Right kidney (tissue), 1 donor: ENCODE measurements around the gene PPP1R13B.
"Not testable (repeated sequence)": the region's sequence is repeated elsewhere in the genome, so short reads cannot be mapped to it uniquely, and the experiment has no call there.

Source experiments
- DNase-seq: peaks from one replicate; pipeline ENCODE4 v3.0.0-alpha.2; 2016

The PPP1R13B gene

DNA sequence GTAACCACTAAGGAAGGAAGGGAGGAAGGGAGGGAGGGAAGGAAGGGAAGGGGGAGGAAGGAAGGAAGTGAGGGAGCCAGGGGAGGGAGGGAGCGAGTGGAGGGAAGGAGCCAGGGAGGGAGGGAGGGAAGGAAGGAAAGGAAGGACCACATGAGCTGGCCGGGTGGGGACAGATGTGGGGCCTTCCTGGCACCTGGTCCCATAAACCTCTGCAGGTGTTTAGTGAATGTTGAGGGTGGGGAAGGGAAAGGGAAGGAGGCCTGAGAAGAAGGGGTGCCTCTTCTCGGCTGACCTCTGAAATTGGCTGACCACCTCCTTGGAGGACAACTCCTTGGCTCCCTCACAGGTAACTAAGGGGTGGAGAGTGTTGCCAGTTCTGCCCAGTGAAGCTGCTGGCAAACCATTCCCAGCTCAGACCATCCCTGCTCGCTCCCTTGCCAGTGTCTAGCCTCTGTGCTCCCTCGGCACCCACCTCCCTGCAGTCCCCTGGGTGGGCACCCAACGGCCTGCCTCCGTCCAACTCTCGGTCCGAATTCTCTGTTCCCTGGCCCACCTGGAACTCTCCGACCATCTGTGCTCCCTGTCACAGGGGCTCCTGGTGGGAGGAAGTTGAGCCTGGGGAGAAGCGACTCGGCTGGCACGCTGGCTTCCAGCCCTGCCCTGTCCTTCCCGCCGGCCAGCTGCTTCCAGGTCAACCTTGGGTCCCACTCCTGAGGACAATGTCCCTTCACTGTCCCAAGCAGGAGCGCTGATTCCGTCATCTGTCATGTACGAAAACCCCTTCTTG is 12.2 kb upstream of the PPP1R13B start:
- no peak for DNase-seq

DNA sequence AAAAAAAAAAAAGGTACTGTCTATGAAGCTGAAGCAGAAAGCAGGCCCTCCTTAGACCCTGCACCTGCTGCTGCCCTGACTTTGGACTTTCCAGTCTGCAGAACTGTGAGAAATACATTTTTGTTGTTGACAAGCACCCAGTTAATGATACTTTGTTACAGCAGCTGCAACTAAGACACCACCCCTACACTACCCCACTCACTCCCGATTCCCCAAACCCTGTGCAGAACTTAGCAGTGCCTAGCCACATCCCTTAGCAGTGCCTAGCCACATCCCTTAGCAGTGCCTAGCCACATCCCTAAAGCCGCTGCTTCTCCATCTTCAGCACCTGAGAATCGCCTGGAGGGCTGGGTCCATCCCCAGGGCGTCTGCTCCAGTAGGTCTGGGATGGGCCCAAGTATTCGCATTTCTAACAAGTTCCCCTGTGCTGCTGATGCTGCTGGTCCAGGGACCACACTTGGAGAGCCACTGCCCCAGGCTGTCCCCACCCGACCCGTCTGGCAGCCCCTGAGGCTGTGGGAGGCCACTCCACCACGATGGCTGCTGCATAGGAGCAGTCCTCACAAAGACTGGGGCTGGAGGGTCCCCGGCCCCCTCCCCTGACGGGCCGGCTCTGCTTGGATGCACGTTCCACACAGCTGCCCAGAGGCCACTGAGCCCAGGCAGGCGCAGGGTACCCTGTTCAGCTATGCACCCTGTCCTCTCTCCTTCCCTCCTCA is 10.8 kb upstream of the PPP1R13B start:
- DNase-seq: peak; percentile 37

DNA sequence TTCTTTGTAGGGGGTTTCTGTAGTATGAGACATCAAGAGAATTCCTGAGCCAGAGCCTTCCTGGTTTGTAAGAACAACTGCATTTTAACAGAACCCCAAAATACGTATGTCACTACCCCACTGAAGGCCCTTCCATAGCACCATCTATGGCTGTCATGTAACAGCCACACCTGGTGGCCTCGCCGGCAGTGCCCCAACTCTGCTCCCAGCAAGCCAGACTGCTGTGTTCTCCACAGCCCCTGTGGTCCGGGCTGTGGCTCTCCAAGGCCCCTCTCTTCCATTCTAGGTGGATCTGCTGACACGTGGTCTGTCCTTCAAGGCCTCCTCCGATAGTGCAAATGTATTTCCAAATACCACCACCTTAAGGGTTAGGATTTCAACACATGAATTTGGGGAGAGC is 9.9 kb upstream of the PPP1R13B start:
- no peak for DNase-seq

DNA sequence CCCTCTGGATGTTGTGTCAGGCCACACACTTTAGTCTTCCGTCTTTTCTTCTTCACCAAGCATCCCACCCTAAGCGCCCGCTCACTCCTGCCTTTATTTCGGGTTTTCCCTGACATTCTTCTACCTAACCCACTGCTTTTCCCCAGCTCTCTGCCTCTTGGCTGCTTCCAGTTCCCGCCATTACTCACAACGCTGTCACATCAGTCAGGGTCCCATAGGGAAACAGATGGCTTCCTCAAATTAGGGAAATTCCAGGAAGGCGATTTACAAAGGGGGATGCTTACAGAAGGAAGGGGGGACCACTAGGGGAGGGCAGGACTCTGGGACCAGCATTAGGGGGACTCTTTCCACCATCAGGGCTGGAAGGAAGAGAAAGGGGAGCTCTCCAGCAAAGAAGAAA is 9.2 kb upstream of the PPP1R13B start:
- DNase-seq: no peak

DNA sequence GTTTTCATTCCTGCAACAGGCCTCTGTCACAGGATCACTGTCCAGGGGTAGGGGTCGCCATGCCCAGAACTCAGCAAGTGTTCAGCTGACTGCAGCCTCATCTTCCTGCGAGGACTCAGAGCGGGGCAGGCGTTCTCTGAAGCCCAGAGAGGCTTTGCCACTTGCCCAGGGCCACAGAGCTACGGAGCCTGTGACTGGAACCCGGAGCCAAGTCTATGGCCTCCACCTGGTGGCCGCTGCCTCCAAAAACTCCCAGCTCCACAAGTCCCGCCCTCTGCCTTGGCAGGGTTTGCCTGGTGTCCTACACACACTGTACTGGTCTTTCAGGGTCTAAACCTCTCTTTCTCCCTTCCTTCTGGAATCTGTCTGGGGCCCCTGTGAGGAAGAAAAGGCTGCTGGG is 8.7 kb upstream of the PPP1R13B start:
- DNase-seq: no peak

DNA sequence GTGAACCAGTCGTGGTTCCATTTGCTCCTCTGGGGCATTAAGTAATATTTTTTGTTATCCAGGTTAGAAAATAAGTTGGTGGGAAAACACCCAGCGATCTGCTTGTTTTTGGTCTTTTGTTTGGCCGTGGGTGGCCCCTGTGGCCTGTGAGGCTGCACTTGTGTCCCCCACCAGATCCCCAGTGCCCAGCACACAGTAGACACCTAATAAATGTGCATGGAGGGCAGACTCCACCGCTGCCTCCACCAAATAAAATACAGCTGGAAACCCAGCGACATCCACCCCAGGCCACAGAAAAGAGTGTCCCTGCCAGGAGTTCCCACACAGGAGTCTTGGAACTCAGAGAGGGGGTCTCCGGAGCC is 8.3 kb upstream of the PPP1R13B start:
- peak; percentile 43 for DNase-seq

DNA sequence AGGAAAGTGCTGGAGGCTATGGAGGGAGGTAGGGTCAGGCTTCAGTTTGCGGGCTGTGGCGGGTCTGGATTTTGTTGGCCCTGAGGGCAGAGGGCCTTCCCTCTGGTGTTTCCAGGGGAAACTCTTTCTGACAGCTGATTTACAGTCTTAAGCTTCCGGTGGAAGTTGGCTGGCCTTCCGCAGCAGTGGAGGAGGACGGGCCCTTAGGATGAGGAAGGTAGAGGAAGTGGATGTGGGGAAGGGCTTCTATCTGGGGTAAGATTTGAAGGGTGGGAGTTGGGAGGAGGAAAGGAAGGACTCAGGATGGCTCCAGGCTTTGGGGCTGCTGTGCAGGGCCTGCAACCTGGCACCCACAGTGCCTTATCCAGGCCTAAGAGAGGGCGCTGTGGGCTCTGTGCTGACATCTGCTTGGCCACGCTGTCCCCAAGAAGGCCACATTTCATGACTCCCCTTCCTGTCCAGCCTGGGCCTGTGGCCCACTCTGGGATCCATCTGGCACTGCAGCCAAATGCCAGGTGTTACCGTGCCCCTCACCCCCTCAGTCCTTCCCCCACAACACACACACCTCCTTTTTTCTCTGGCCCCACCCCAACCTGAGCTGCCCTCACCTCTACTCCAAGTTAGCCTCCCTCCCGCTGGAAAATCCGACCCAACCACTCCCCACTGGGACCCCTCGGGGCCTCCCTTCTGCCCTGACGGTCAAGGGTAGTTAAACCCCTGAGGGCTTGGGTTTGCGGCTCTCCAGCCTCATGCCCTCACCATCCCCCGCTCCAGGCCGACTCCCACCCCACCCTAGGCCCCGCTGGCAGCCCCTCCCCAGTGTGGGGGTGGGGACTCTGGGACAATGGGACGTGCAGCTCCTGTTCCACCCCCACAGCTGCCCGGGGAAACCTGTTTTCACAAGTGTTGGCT is 7.7 kb upstream of the PPP1R13B start:
- peak; percentile 66 for DNase-seq

DNA sequence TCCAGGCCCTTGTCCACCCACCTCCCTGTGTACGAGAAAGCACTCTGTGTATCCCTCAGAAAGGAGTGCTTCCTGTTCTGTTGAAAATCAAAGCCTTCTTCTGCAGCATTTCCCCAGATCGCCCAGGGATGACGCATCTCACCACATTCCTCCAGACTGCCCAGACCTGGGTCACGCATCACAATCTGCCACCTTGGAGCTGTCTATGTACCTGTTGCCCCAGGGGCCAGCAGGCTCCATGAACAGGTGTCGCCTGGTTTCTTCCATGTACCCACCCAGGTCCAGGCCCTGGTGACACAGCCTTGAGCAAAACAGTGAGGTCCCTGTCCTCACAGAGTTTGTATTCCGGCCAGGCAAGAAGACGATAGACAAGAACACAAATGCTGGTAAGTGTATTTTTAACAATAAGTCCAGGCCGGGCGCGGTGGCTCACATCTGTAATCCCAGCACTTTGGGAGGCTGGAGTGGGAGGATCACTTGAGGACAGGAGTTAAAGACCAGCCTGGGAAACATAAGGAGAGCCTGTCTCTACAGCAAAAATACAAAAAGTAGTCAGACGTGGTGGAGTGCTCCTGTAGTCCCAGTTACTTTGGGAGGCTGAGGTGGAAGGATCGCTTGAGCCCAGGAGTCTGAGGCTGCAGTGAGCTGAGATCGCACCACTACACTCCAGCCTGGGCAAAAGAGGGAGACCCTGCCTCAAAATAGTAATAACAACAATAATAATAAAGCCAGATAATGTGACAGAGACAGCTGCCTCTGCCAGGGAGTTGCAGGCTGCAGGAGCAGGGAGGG is 6.8 kb upstream of the PPP1R13B start:
- DNase-seq: no peak

DNA sequence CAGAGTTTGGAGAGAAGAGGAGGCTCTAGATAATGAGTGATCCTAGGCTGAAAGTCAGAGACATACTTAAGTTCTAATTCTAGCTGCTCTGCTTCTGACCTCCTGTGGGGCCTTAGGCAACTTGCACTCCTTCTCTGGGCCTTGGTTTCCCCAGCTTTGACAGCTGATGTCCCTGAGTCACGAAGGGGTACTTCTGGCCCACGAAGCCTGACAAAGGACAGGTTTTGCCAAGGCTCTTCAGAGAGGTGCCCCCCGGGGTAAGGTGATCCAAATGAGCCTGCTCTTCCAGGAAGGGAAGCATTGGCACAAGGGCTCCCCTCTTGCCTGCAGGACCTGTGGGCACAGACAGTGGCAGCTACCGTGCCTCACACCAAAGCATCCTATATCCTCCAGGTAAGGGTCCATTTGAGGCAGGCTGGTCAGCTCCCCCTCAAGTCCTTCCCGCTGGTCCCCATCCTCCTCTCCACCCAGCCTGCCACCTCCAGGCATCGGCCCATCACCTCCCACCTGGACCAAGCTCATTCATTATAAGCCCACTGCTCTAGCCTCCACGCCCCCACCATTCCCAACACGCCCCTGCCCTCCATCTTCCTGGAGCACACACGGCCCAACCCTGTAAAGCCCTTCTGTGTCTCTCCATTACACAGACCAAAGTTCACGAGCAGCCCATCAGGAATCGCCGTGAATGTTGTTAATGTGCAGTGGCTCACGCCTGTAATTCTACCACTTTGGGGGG is 1.9 kb upstream of the PPP1R13B start:
- DNase-seq: no peak

DNA sequence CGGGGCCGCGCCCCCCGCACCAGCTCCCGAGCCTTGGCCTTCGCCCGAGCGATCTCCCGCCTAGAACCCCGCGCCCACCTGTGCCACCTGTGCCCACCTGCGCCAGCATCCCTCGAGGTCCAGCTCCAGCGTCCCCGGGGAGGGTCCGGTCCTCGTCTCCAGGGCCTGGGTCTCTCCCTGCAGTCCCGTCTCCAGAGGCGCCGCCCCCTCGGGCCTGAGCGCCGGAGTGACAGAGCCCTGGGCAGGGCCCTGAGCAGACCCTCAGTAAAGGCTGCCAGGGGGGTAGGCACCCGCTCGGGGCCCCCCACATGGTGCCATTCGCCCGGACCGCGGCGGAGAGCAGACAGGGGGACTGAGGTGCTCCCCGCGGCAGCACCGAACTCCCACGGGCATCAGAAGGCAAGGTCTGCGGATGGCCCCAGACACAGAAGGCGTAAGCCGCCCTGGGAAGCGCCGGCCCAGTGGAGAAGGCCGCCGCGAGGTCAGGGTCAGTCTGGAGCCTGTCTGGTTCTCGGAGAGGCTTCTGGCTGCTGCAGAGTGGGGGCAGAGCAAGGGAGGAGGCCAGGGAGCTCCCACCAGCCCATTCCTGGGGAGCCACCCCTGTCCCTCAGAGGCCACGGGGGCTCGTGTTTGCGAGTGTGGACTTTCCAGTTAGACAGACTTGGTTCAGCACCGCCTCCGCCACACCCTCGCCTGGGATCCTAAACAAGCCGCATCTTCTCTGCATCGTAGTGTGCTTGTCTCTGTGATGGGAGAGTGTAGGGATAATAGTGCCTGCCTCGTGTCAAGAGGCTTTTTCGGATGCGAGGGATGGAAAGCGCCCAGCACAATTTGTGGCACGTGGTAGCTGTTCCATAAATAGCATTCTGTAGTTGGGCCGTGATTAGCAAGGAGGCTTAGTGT is 1.1 kb upstream of the PPP1R13B start:
- DNase-seq: peak; percentile 81

DNA sequence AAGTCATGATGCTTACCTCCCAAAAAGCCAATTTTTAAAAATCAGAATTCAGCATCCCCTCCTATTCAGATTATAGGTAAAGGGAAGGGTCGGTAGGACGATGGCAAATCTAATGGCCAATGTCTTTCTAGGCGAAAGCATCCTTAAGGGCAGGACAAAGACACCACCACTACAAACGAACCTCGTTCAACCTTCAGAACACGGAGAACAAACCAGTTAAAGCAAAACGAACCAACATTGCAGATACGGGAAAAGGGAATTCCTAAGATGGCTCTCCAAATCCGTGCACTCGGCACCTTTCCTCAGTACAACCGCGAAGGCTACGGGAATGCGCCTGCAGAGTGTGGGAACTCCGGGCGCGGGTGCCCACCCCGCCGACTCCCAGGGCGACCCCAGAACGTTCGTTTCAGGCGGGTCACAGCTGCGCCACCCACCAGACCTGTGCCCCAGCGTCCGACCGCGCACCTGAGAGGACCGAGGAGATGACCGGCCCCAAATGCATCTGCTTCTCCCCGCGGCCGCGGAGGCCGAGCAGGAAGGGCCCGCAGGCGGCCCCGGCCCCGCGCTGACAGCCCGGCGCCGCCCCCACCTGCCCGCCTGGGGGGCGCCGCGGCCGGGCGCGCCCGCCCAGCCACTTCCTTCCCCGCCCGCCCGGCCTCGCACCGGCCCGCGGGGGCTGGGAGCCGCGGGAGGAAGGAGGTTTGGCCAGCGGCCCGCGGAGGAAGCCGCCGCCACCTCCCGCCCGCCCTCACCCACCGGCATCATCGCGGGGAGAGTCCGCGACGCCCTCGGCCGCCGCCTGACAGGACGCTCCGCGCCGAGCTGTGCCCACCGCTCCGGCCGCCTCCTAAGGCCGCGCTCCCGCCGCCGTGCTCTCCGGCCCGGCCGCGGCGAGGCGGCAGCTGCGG is 578 bp downstream of the PPP1R13B start:
- peak; percentile 71 for DNase-seq

DNA sequence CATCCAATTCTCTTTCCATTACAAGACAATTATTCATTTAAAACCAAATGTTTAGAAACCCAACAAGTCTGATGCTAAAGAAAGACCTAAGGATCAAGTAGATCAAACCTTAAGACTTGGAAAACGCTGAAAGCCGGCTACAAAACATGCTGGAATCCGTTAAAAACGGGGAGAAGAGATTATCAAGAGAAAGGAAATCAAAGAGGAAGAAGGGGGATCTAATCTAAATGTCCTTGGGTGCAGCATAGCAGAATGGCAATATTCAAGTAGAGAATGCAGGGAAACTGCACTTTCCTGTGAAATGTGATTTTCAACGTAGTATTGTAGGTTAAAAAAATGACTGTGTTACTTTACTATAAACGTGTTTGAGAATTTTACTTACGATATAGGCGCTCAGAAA is 1.3 kb downstream of the PPP1R13B start:
- DNase-seq: no peak

DNA sequence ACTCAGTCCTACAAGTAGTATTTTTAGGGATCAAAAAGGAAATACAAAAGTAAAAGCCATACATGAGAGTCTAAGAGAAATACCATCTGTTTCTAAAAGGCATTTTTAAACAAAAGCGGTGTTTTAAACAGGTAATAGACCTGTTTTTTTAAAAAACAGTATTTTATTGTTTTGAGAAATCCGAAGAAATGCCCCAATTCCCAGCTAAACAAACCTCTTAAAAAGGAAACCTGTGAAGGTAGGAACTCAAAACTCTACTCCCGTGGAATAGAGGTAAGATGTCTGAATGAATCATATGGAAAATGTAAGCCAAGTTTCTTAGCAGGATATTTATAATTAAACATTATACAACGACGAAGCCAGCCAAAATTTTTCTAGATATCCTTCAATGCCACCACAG is 2.0 kb downstream of the PPP1R13B start:
- DNase-seq: no peak

DNA sequence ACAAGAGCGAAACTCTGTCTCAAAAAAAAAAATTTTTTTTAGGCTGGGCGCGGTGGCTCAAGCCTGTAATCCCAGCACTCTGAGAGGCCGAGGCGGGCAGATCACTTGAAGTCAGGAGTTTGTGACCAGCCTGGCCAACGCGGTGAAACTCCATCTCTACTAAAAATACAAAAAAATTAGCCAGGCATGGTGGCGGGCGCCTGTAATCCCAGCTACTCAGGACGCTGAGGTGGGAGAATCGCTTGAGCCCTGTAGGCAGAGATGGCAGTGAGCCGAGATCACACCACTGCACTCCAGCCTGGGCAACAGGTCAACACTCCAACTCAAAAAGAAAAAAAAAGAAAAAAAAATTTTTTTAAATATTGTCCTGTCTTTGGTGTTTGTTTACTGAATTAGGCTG is 6.1 kb downstream of the PPP1R13B start:
- DNase-seq: not testable (repeated sequence)

DNA sequence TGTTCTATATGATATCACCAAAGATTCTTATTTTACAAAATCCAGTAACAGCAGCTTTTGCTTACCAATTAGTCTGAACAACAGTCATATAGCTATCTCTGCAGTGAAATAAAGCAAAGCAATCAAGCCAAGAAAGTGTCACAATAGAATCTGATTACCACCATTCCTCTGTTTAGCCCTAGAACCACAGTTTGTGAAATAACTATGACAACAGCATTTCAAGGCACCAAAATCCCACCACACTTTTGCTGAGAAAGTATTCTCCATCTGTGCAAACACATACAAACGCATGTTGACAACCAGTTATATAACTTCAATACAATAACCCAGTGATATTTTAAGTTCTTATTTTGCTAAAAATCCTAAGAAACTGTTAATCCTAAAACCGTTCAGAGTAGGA is 7.4 kb downstream of the PPP1R13B start:
- DNase-seq: no peak

DNA sequence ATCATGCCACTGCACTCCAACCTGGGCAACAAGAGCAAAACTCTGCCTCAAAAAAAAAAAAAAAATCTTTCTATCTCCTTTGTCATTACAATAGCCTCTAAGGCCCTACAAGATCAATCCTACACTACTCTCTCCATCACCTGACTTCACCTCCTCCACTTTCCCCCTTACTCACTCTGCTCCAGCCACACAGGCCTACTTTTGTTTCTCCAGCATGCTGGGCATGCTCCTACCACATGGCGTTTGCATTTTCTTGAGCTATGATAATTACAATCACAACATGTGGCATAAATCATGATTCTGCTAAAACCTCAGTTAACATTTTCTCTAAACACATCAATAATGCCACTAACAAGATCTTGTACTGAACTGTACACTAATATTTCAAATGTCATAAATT is 7.8 kb downstream of the PPP1R13B start:
- no peak for DNase-seq

DNA sequence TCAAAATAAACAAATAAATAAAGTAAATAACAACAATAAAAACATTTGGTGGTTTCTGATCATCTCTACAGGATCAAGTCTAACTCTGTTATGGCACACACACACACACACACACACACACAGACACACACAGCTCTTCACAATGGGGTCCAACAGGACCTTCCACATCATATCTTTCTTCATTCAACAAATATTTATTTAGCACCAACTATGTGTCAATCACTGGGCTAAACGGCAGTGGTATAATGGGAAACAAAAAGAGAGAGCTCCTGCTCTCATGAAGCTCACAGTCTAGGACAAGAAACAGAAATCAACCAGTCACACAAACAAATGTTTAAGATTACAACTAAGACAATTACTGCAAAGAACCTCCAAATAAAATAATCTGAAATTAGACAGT is 9.3 kb downstream of the PPP1R13B start:
- no peak for DNase-seq

DNA sequence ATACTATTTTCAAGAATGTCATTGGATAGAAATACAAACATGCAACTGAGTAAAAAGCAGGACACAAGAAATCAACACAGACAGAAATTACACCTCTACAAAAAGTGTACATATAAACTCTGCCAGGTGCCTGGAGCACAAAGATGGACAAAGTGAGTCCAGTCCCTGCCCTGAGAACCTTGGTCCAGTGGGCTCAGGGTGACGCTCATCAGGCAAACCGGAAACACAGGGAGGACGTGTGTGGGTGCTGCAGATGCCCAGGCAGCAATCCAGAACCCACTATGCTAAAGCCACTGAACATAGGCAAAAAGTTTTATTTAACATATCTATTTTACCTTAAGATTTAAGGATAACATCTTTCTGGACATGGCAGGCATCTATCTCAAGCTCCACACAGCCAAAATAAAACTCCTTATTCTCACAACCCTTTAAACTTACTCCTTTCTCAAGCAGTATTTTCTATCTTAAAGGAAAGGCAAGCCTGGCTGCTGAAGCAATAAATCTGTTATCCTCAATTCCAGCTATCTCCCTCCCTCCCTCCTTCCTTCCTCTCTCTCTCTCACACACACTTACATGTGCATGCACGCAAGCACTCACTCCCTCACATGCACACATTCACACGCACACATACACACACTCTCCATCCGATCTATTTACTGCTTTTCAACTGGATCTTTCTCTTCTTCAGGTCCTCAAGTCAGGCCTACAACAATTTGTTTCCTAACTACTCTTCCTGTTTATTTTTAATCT is 10.2 kb downstream of the PPP1R13B start:
- no peak for DNase-seq

DNA sequence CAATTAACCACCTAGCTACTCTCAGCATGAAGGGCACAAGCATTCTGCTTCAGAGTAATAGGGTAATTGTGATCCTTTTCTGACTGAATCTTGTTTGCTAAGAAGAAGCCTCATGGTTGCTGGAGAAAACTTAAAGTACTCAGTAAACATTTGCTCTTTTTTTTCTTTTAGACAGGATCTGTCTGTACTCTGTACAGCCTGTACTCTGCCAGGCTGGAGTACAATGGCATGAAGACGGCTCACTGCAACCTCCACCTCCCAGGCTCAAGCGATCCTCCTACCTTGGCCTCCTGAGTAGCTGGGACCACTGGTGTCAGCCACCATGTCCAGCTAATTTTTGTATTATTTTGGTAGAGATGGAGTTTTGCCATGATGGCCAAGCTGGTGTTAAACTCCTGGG is 12.4 kb downstream of the PPP1R13B start:
- DNase-seq: no peak
